IMR-90 (cell line): ENCODE measurements around the gene HPN. TPM values are rescaled to one million over a fixed set of nuclear protein-coding genes. Genes with fewer than 3 reads are reported as not detected.

Experiments
- ATAC-seq: fragments of 200-7000 bp; cut with Tn5 transposase; 2 replicates; pipeline ENCODE4 v1.9.1; 2020; ENCODE audit warnings: low read depth, mild to moderate bottlenecking, moderate library complexity
- BruUV-seq: library from RNA; stranded (reverse); fragments of 400-500 nt; replicated peaks from 2 replicates; lab custom pipeline; 2021; lab: Mats Ljungman, UMichigan
- CTCF ChIA-PET: fragments of 300-600 bp; formaldehyde crosslinking; extraction: SDS; loops from one replicate; lab custom pipeline; 2021; ENCODE audit warnings: antibody characterized with exemption; lab: Yijun Ruan, JAX
- POLR2A ChIA-PET: fragments of 300-600 bp; sonication (Branson Sonifier 250); formaldehyde crosslinking; loops from one replicate; lab custom pipeline; 2022; ENCODE audit warnings: antibody characterized with exemption; ENCODE audit not compliant: unreplicated experiment; lab: Charles Lee
- DNase-seq: peaks from one replicate; pipeline ENCODE4 v3.0.0; 2013
- H2AFZ ChIP-seq: replicated peaks from 2 replicates; pipeline ENCODE3; 2013; ENCODE audit warnings: low read length, mild to moderate bottlenecking; ENCODE audit not compliant: poor library complexity
- H2AK5ac ChIP-seq: 2 replicates; pipeline ENCODE4 v1.6.1; 2013; ENCODE audit warnings: low read depth, low read length, inconsistent platforms
- H2AK9ac ChIP-seq: replicated peaks from 2 replicates; pipeline ENCODE3; 2013; ENCODE audit warnings: mild to moderate bottlenecking, low read depth, low read length, moderate library complexity; ENCODE audit not compliant: poor library complexity
- H2BK120ac ChIP-seq: 2 replicates; pipeline ENCODE4 v1.6.1; 2013; ENCODE audit warnings: low read depth, low read length, inconsistent platforms
- H2BK15ac ChIP-seq: 3 replicates; pipeline ENCODE4 v1.6.1; 2013; ENCODE audit warnings: low read depth, low read length, inconsistent platforms
- H2BK20ac ChIP-seq: 2 replicates; pipeline ENCODE4 v1.6.1; 2013; ENCODE audit warnings: low read depth, mild to moderate bottlenecking, inconsistent platforms, low read length, moderate library complexity
- H2BK5ac ChIP-seq: 2 replicates; pipeline ENCODE4 v1.6.1; 2013; ENCODE audit warnings: mild to moderate bottlenecking, low read depth, low read length, inconsistent platforms; ENCODE audit not compliant: poor library complexity, severe bottlenecking
- H3K14ac ChIP-seq: replicated peaks from 2 replicates; pipeline ENCODE4 v1.6.1; 2013; ENCODE audit warnings: low read depth, low read length, inconsistent platforms
- H3K18ac ChIP-seq: 2 replicates; pipeline ENCODE4 v1.6.1; 2013; ENCODE audit warnings: low read depth, low read length, control low read depth
- H3K23ac ChIP-seq: 2 replicates; pipeline ENCODE4 v1.6.1; 2013; ENCODE audit warnings: low read depth, low read length, inconsistent platforms
- H3K27ac ChIP-seq: 2 replicates; pipeline ENCODE4 v1.5.1; 2013; ENCODE audit warnings: mild to moderate bottlenecking, control low read depth, low read length; ENCODE audit not compliant: insufficient read depth
- H3K27me3 ChIP-seq: 2 replicates; pipeline ENCODE4 v1.6.1; 2013; ENCODE audit warnings: low read length; ENCODE audit not compliant: control insufficient read depth, insufficient read depth
- H3K36me3 ChIP-seq: 2 replicates; pipeline ENCODE4 v1.6.1; 2013; ENCODE audit warnings: low read length, mixed read lengths; ENCODE audit not compliant: control insufficient read depth, insufficient read depth
- H3K4ac ChIP-seq: 2 replicates; pipeline ENCODE4 v1.6.1; 2013; ENCODE audit warnings: low read depth, low read length, inconsistent platforms
- H3K4me1 ChIP-seq: 2 replicates; pipeline ENCODE4 v1.6.1; 2013; ENCODE audit warnings: low read length, mixed read lengths; ENCODE audit not compliant: control insufficient read depth, insufficient read depth
- H3K4me2 ChIP-seq: 2 replicates; pipeline ENCODE4 v1.6.1; 2013; ENCODE audit warnings: low read depth, mild to moderate bottlenecking, control low read depth, low read length, moderate library complexity
- H3K4me3 ChIP-seq: 2 replicates; pipeline ENCODE4 v1.5.1; 2013; ENCODE audit warnings: low read depth, mild to moderate bottlenecking, control low read depth, low read length, moderate library complexity; ENCODE audit not compliant: insufficient read depth
- H3K56ac ChIP-seq: 2 replicates; pipeline ENCODE4 v1.6.1; 2013; ENCODE audit warnings: low read length, inconsistent platforms; ENCODE audit not compliant: insufficient read depth; ENCODE audit errors: extremely low read depth
- H3K79me1 ChIP-seq, 2 experiments: 2 replicates each; pipeline ENCODE4 v1.6.1; 2013; ENCODE audit warnings: low read length in 2 of 2, inconsistent platforms in 1 of 2, low read depth in 1 of 2
- H3K9ac ChIP-seq: 2 replicates; pipeline ENCODE4 v1.6.1; 2013; ENCODE audit warnings: low read depth, low read length, control low read depth
- H3K9me1 ChIP-seq: 2 replicates; pipeline ENCODE4 v1.6.1; 2013; ENCODE audit warnings: low read length, inconsistent platforms; ENCODE audit not compliant: insufficient read depth
- H3K9me3 ChIP-seq: 2 replicates; pipeline ENCODE4 v1.6.1; 2013; ENCODE audit warnings: low read length; ENCODE audit not compliant: control insufficient read depth, insufficient read depth
- H4K20me1 ChIP-seq: 2 replicates; pipeline ENCODE4 v1.6.1; 2013; ENCODE audit warnings: low read length, inconsistent platforms; ENCODE audit not compliant: insufficient read depth
- H4K5ac ChIP-seq: 2 replicates; pipeline ENCODE4 v1.6.1; 2013; ENCODE audit warnings: mild to moderate bottlenecking, low read depth, low read length, control low read depth
- H4K8ac ChIP-seq, 2 experiments: 2 replicates each; pipeline ENCODE4 v1.6.1; 2013; ENCODE audit warnings: low read depth in 2 of 2, low read length in 2 of 2, control low read depth in 1 of 2, inconsistent platforms in 1 of 2
- H4K91ac ChIP-seq: 2 replicates; pipeline ENCODE4 v1.6.1; 2013; ENCODE audit warnings: low read depth, low read length, inconsistent platforms; ENCODE audit not compliant: insufficient read depth
- CTCF ChIP-seq: conservative IDR thresholded peaks from 2 replicates; pipeline ENCODE4 v1.5.1; 2012; ENCODE audit warnings: mild to moderate bottlenecking, low read depth, low read length, improper control_type of control experiment
- MAZ ChIP-seq: IDR thresholded peaks from 2 replicates; pipeline ENCODE4 v1.6.1; 2012; ENCODE audit warnings: low read depth, mild to moderate bottlenecking, low read length, improper control_type of control experiment, moderate library complexity, borderline replicate concordance
- WGBS, 2 experiments: methylation state at CpG; one replicate each; pipeline versions ENCODE4 v1.1.5 to v1.1.7; 2013; ENCODE audit warnings: missing lambda C conversion rate in 2 of 2; ENCODE audit not compliant: insufficient read length in 1 of 2; ENCODE audit errors: extremely low coverage in 2 of 2; 5-methylcytosine and 5-hydroxymethylcytosine counted together
- dilution Hi-C: fragments of 300-500 bp; cut with HindIII; formaldehyde crosslinking; loops from one replicate; pipeline ENCODE4 v1.14.3; 2018; ENCODE audit warnings: low sequenced_read_pairs; ENCODE audit not compliant: unreplicated experiment
- in situ Hi-C: fragments of 300-500 bp; cut with MboI; formaldehyde crosslinking; loops from 3 replicates; pipeline ENCODE4 v1.14.3; 2019; ENCODE audit warnings: low sequenced_read_pairs, inconsistent platforms, mixed read lengths
- intact Hi-C: fragments of 100-400 bp; cut with micrococcal nuclease; formaldehyde crosslinking; loops from 2 replicates; pipeline ENCODE4 v1.10.0; 2022
- polyA plus RNA-seq, 3 experiments: library from polyadenylated mRNA; depleted of rRNA; stranded (reverse); fragments of >200 nt; gene quantifications; 2 replicates each; pipeline ENCODE4 v1.2.3, GENCODE V29; 2012; ENCODE audit warnings: low replicate concordance in 1 of 3
- total RNA-seq: library from RNA; depleted of rRNA; stranded (reverse); fragments of >200 nt; gene quantifications from 2 replicates; pipeline ENCODE4 v1.2.3, GENCODE V29; 2012

The HPN gene
- total and polyA plus RNA-seq, 2 of the 4 experiments (the other 2 are of a cell fraction): not detected

GRCh38 chr19:35029737-35030256 is 11.7 kb upstream of the HPN start:
- no peak overlapping the region for H3K14ac ChIP-seq
- no peak overlapping the region for H3K18ac ChIP-seq
- peaks cover 3% of the 10 kb centered on the region; the same call in 1 of the 2 replicates for H3K4me1 ChIP-seq
- H3K4ac ChIP-seq: peak overlapping the region; percentile 7; the same call in 1 of the 2 replicates
- no peak overlapping the region for H2BK20ac ChIP-seq
- no peaks in the 10 kb centered on the region; the same call in 1 of the 2 replicates for H4K20me1 ChIP-seq
- no peaks in the 10 kb centered on the region for H3K9me1 ChIP-seq
- no peak overlapping the region for H4K5ac ChIP-seq
- no peak for DNase-seq
- H4K8ac ChIP-seq: no peak overlapping the region
- H3K9me3 ChIP-seq: no peaks in the 10 kb centered on the region
- in situ Hi-C loops: no loop called here
- H3K9ac ChIP-seq: no peak overlapping the region
- H3K27ac ChIP-seq: no peak overlapping the region
- TF ChIP-seq CTCF (no peak), MAZ (no peak)
- POLR2A ChIA-PET: no interaction called here
- no peaks in the 10 kb centered on the region for H3K79me1 ChIP-seq
- peak overlapping the region; percentile 89 for H2AFZ ChIP-seq
- H4K91ac ChIP-seq: no peak overlapping the region
- no peak overlapping the region for H3K56ac ChIP-seq
- peak overlapping the region; percentile 1 for H2AK9ac ChIP-seq
- H3K36me3 ChIP-seq: peaks cover 26% of the 10 kb centered on the region
- no peaks in the 10 kb centered on the region; the same call in 1 of the 2 replicates for H3K27me3 ChIP-seq
- H2BK15ac ChIP-seq: no peak overlapping the region
- intact Hi-C loops: no loop called here
- no TSS peak for BruUV-seq
- H3K4me3 ChIP-seq: peak overlapping the region; percentile 65
- WGBS, 2 experiments: no CpG with 5 or more reads among the region's 11 CpGs
- H2BK5ac ChIP-seq: no peak overlapping the region
- peak overlapping the region; percentile 92 for H3K4me2 ChIP-seq
- dilution Hi-C loops: no loop called here
- H2AK5ac ChIP-seq: no peak overlapping the region; the same call in 1 of the 2 replicates
- no peak overlapping the region for H3K23ac ChIP-seq
- H2BK120ac ChIP-seq: no peak overlapping the region
- ATAC-seq: peak; percentile 5
- CTCF ChIA-PET: no interaction called here
